ENCODE data around the gene PTPRQ.

Gene PTPRQ

GRCh38 chr12:80717856-80718255, 273.8 kb downstream of the PTPRQ start:
- in situ Hi-C loops (cut with MboI; ENCODE audit: low sequenced_read_pairs), result no loop called here

DNA sequence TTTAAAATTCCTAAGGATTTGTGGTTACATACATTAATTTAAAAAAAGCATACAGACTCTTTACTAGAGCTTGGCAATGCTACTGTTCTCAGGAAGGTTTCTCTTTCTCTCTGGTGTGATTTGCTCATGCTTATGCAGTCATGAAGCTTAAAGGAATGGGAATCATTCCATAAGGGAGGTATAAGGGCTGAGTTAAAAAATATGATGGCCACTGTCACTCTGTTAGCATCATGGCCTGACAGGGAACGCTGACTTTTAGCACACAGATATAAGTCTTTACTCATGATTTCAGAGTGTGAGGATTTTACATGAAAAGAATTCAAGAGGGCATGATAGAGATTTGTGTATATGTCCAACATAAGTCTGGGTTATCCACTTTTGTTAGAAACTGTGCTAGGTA, 276.5 kb downstream of the PTPRQ start:
- in situ Hi-C loops (cut with MboI; ENCODE audit: low sequenced_read_pairs), result no loop called here

DNA sequence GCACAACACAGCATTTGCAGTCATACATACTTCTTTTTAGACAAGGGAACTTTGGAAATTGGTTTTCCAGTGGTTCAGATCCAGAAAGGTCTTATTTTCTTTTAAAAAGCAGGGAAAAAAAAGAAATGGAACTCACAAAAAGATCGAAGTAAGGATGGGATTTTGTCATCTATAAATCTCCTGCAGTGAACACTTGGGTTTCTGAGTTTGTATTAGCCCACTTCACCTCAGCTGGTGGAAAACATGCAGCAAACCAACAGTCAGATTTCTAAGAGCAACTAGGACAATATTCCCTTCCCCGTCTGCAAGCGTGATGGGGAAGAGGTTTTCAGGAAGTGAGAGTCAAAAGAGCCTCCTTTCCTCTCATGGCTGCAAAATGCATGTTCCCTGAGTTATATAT, 277.3 kb downstream of the PTPRQ start:
- in situ Hi-C loops (cut with MboI; ENCODE audit: low sequenced_read_pairs), result no loop called here
